Measurements from ENCODE around the gene PIN4.

- TF ChIP-seq YY1 (IDR thresholded peaks at IDR 0.05; ENCODE audit: insufficient read depth, insufficient read length), result no peak
- TF ChIP-seq SUZ12 (IDR thresholded peaks at IDR 0.05; ENCODE audit: extremely low read depth, insufficient read depth, insufficient read length), result no peak
- no peak for TF ChIP-seq ZNF274 (IDR thresholded peaks at IDR 0.05; ENCODE audit: low read depth, low read length)
Observed at GRCh38 chrX:72203421-72203820, 21.9 kb downstream of the PIN4 start.
